Sigmoid colon (tissue), 3 donors: ENCODE data around the gene RUNX1.

Source experiments
- CTCF ChIP-seq, 4 experiments: fragments of 450-650 bp in 3 of 4; fragments of 200-600 bp in 1 of 4; IDR thresholded peaks; one replicate each; pipeline ENCODE4 v1.5.1; 2016 to 2019; ENCODE audit warnings: antibody characterized with exemption in 4 of 4, mild to moderate bottlenecking in 3 of 4, moderate library complexity in 2 of 4
- POLR2A ChIP-seq, 2 donors: fragments of 450-650 bp; IDR thresholded peaks; one replicate each; pipeline ENCODE4 v1.6.1; 2016; ENCODE audit warnings: antibody characterized with exemption in 2 of 2, mild to moderate bottlenecking in 2 of 2, moderate library complexity in 2 of 2

GRCh38 chr21:35041122-35041521, 8.0 kb downstream of the RUNX1 start:
- no peak for TF ChIP-seq POLR2A (IDR thresholded peaks at IDR 0.05)
- TF ChIP-seq CTCF (IDR thresholded peaks at IDR 0.05) = no peak
